Measurements from ENCODE around the gene PRPSAP2.
A peak's percentile ranks its signal among the peaks of the same experiment; 100 is the strongest.
"Not testable (repeated sequence)": the region's sequence is repeated elsewhere in the genome, so short reads cannot be mapped to it uniquely, and the experiment has no call there.

The PRPSAP2 gene

GRCh38 chr17:18891541-18891940 lies 33.6 kb downstream of the PRPSAP2 start:
- DNase-seq, result no peak

- DNase-seq, result no peak
These were observed 38.2 kb downstream of the PRPSAP2 start for GRCh38 chr17:18896146-18896545.

- no peak for DNase-seq
These were observed 39.0 kb downstream of the PRPSAP2 start for GRCh38 chr17:18896947-18897346.

- DNase-seq, result no peak
These were observed 46.6 kb downstream of the PRPSAP2 start for GRCh38 chr17:18904482-18904881.

- no peak for DNase-seq
These were observed 47.3 kb downstream of the PRPSAP2 start for GRCh38 chr17:18905226-18905625.

GRCh38 chr17:18910326-18910725 lies 52.4 kb downstream of the PRPSAP2 start:
- no peak for DNase-seq

GRCh38 chr17:18910881-18911280 lies 53.0 kb downstream of the PRPSAP2 start:
- no peak for DNase-seq

GRCh38 chr17:18916816-18917500 lies 59.0 kb downstream of the PRPSAP2 start:
- no peak for DNase-seq

GRCh38 chr17:18917506-18918032 lies 59.6 kb downstream of the PRPSAP2 start:
- no peak for DNase-seq

GRCh38 chr17:18919963-18920362 lies 62.0 kb downstream of the PRPSAP2 start:
- DNase-seq, result no peak

GRCh38 chr17:18920911-18921441 lies 63.0 kb downstream of the PRPSAP2 start:
- DNase-seq, result no peak

- no peak for DNase-seq
These were observed 63.6 kb downstream of the PRPSAP2 start for GRCh38 chr17:18921485-18921884.

GRCh38 chr17:18921912-18922451 lies 64.1 kb downstream of the PRPSAP2 start:
- DNase-seq, result no peak

GRCh38 chr17:18922596-18922995 lies 64.7 kb downstream of the PRPSAP2 start:
- DNase-seq, result not testable (repeated sequence)

GRCh38 chr17:18925187-18925586 lies 67.3 kb downstream of the PRPSAP2 start:
- no peak for DNase-seq

GRCh38 chr17:18928628-18929125 lies 70.7 kb downstream of the PRPSAP2 start:
- DNase-seq, result no peak

- DNase-seq, result no peak
These were observed 74.6 kb downstream of the PRPSAP2 start for GRCh38 chr17:18932360-18933055.

- DNase-seq, result peak; percentile 23
These were observed 75.4 kb downstream of the PRPSAP2 start for GRCh38 chr17:18933102-18934058.

- DNase-seq, result no peak
These were observed 80.2 kb downstream of the PRPSAP2 start for GRCh38 chr17:18937981-18938691.

- DNase-seq, result no peak
These were observed 80.7 kb downstream of the PRPSAP2 start for GRCh38 chr17:18938692-18939023.

GRCh38 chr17:18944646-18945045 lies 86.7 kb downstream of the PRPSAP2 start:
- no peak for DNase-seq

- no peak for DNase-seq
These were observed 88.6 kb downstream of the PRPSAP2 start for GRCh38 chr17:18946536-18946935.

All from CD4-positive, alpha-beta T cell treated with Interleukin-15 for 1 hour (primary cell).